ENCODE results near the gene SHB.

The SHB gene

DNA sequence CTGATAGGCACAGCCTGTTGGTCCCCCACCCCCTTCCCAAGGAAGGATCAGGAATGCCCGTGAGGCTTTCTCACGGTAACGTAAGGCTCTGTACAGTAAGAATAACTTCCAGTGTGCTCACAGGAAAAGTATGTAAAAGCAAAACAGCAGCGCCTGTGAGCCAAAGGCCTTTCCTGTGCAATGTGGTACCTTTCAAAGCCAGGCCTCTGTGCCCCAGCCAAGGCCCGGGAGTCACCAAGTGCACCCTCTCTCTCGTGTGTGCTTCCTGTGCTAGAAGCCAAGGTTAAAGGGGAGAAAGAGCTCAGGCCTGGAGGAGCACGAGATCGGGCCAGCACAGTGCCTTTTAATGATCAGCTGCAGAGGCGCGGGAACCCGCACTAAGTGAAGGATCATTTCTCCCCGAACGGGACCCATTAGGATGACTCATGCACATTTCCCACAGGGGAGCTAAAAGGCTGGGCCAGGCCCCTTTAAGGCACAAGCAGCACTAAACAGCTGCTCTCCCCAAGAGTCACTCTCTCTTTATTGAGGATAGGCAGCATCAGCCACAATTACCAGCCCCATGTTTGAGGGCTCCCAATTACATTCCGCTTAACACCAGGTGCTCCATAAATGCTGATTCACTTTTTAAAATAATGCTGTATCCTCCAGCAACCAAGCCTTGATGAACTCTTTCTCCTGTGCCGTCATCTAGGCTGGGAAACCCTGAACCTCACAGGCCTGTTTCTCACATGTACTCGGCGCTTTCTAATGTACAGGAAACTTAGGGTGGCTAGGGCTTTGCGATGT is 42.8 kb downstream of the SHB start:
- in situ Hi-C loops (cut with MboI; ENCODE audit: low sequenced_read_pairs), result no loop called here

DNA sequence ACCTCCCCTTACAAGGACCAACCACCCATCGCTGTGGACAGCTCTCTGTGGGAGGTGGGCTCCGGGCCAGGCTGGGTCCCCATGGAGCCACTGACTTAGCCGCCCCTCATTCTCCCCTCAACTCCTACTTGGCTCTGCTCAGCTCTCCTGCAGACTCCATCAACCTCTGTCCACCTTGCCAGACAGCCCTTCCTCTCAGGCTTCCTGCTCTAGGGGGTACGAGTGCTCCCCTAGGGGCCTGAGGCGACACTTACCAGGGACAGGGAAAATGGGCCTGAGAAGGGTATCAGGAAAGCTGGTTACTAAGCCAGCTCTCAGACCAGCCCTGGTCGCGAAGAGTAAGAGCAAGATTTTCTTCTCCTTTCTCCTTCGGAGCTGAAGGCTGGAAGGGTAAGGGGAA is 43.9 kb downstream of the SHB start:
- in situ Hi-C loops (cut with MboI; ENCODE audit: low sequenced_read_pairs), result no loop called here

DNA sequence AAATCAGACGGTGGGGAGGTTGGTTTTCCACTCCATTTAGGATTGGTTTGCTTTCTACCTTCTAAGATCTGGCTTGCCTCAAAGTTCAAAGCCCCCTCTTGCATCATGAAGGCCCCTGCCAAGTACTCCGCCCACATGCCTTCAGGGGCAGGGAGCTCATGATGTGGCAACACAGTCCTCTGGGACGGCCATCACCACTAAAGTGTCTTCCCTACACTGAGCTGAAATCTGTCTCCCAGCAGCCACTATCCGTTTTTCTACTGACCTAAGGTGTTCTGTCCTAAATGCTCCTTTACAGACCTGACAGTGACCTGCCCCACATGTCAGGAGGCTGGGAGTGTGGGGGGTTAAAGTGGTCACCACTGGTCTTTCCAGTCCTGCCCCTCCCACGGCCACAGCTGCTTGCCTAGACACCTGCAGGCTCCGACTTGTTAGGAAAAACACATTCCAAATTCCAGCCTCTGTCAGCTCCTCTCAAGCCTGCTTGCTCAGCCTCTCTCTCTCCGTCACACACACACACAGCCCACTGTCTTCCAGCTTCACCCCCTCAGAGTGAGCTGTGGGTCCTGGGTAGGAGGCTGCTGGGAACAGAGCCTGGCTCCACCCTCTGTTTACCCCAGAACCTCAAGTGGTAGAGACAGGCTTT is 44.9 kb downstream of the SHB start:
- in situ Hi-C loops (cut with MboI; ENCODE audit: low sequenced_read_pairs), result no loop called here

DNA sequence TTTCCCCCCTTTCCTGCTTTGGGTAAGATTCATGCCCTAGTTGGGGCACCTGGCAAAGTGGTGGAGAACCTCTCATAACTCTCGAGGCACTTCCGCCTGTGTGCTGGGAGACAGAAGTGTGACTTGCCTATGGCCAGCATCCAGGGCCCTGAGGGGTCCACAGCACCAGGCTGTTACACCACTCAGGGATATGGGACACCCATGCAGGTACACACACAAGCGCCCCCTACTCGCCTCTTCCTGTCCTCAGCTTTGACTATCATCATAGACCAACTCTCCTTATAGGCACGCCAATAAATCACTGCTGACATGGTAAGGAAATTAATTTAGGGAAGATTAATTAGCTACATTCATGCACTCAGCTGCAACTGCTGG is 45.4 kb downstream of the SHB start:
- in situ Hi-C loops (cut with MboI; ENCODE audit: low sequenced_read_pairs), result no loop called here

DNA sequence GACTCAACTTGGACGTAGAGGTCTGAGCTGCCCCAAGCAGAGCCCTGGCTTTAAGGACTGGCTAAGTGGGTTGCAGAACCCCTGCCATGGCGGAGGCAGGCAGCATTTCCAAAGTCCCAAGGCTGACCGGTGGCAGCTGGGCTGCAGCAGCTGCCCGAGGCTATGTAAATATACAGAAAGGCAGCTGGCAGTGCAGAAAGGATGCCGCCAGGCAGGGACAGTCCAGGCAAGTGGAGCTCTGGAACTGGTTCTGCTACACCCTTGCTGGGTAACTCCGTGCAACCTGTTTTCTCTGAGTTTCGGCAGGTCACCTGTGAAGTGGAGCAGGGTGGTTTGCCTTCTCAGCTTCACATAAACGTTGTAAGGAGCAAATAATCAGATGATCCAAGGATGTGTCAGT is 46.0 kb downstream of the SHB start:
- in situ Hi-C loops (cut with MboI; ENCODE audit: low sequenced_read_pairs), result no loop called here

DNA sequence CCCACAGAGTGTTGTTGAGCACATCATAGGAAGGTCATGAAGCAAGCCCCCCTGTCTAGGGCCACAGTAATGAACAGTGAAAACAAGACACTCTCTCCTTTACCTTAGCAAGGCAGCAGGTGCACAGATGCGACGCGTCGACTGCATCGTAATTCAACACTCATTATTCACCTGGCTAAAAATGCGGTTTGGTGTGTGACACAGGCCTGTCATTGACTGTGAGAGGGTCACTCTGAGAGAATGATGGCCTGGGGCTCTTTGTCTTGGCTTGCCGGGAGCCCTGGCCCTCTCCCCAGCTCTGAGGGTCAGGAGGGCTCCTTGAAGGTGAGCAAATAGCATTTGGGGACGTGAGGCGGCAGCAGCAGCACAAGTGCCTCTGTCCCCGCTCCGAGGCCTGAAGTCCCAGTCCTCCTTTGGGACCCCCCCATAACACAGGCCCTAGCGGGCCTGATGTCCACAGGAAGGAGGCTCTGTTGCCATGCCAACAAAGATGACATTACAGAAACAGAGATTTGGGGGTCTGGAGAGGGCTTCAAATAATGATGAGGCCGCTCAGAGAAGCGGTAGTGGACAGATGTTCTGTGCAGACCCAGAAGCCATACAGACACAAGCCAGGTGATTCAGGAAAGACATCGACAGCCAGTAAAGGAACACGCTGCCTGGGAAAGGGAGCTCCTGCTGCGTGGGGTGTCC is 46.7 kb downstream of the SHB start:
- in situ Hi-C loops (cut with MboI; ENCODE audit: low sequenced_read_pairs), result no loop called here

DNA sequence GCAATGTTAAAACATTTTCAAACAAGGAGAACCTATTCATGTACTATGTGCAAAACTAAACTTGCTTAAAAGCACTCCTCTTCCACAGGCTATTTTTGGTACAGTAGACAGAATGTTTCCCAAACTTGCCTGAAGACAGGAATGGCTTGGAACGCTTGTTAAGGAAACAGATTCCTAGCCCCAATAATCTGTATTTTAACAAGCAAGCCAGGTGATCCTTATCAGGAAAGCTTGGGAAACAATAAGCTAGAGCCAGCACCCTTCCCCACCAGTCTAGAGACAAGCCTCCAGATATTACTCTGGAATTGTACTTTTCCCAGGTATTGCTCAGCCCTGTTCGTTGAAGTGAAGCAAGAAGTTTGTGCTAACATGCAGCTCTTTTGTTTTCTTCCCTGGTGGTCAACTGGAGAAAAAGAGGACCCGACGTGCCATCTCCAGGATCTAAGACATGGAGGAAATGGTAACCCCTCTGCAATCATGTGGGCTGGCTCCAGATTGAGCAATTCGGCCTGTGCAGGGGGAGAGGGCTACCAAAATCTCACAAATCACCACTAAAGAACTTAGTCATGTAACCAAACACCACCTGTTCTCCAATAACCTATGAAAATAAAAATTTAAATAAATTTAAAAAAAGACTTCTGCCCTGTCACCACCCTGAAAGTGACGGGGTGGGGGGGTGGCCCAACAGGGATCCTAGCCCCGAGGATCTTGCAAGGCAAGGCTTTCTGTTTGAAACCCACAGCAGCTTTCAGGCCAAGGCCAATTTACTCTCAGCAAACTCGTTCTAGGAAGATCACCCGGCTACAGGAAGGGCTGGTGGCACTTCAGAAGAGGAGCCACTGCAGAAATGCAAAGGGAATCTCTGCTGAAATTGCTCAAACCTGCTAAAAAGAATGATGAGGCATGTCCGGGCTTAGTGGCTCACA is 48.6 kb downstream of the SHB start:
- in situ Hi-C loops (cut with MboI; ENCODE audit: low sequenced_read_pairs), result no loop called here

DNA sequence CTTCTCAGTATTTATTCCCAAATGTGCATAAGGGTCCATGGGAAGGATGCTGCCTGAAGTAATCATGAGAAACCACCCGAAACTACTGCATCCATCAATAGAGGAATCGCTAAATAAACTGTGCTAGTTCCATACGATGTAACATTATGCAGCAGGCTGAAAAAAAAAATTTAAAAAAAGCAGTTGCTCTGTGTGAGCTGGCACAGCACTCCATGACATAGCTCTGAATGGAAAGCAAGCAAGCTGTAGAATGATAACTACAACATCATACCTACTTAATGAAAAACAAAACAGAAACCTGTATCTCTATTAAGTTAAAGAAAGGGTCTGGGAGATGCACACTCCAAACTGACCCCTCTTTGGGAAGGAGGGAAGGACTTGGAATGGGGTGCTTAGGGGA is 49.3 kb downstream of the SHB start:
- in situ Hi-C loops (cut with MboI; ENCODE audit: low sequenced_read_pairs), result no loop called here

DNA sequence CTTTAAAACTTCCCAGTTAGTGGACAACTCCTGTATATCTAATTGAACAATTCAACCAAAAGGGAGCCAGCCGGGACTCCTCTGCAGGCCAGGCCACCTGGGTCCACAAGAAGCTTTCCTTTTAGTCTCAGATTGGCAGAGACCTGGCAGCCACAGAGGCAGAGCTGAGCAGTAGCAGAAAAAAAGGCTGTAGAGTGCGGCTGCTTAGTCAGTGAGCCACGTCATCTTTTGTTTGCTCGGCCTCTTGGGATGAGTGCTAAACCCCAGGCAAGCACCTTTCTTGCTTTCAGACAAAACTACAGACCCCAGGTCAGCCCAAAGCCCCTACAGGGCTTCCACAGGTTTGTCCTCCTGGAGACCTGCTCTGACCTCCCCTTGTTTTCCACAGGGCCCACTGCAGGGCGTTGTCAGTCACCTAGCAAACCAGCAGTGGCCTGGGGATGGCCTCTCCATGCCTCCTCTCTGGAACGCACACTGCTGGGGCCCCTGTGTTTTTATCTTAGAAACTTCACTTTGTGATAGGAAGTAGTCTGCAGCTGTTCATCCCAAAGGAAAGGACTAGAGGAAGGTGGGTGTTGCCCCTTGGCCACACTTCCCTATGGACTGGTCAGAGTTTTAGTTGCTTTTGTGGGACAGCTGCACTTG is 49.9 kb downstream of the SHB start:
- in situ Hi-C loops (cut with MboI; ENCODE audit: low sequenced_read_pairs), result no loop called here

DNA sequence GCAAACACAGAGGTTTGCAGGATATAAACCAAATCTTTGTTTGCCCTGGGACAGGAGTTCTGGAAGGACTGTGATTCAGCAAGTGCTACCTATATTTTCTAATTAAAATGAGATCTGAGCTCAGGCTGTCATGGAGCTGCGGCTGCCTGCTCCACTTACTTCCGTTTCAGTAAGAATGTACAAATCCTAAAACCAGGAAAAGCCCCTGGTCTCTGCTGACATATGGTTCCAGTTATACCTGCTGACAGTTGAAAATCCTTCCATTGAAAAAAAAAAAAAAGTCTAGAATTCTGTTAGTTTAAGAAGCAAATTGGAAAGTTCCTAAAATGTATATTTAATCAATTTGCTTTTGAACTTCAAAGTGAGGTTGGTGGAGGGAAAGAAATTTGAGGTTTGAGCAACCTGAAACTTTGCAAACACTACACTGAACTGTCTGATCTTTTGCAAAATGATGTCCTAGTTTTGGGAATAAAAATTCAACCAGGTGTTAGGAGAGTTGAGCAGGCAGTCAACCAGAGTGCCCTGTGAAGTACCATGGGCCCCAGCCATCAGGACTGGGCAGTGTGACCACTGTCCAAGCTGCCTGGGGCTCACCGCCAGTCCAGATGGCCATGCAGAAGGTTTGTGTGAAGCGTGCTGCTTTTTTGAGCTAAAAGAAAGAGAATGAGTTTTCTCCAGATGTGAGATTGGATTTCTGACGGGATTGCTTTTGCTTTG is 50.6 kb downstream of the SHB start:
- in situ Hi-C loops (cut with MboI; ENCODE audit: low sequenced_read_pairs), result no loop called here

DNA sequence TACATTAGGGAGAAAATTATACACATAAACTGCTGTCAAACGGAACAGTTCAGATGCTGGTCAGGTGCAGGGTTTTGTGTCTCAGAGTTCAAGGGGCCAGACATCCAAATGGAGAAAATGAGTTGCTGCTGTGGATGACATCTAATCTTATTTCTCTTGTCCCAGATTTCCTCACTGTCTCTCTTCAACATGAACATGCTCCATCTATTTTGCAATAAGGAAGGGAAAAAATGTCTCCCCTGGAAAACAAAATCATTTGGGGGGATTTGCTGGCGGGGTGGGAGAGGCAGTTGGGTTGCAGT is 51.2 kb downstream of the SHB start:
- in situ Hi-C loops (cut with MboI; ENCODE audit: low sequenced_read_pairs), result no loop called here

DNA sequence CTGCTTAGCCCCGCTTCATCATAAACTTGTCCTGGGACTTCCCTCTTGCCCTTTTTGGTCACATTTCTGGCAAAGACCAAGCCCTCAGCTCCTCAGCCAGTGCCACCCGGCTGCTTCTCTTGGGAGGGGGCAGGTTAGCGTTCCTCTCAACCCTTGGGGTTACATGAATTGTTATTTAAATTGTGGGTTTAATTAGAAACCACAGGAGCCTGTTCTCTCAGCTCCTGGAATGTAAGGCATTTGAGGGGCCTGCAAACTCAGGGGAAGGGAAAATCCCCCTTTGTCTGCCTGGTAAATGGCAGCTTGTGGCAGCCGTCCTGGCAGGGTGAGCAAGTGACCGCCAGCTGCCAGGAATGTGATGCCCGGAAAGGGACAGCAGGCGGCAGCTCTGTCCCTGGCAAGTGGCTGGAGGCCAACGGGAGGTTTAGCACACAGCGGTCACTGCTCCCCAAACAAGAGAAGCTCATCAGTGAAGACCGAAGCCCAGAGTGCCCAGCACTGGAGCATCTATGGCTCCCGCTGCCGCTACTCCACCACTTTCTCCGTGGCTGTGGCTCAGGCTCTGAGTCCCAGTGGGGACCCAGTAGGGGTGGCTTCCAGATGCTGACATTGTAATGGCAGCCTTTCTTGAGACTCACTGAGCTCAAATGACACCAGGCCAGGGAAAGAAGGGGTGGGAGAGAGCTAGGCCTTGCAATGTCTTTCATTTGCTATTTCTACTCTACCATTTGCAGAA is 51.7 kb downstream of the SHB start:
- in situ Hi-C loops (cut with MboI; ENCODE audit: low sequenced_read_pairs), result no loop called here

DNA sequence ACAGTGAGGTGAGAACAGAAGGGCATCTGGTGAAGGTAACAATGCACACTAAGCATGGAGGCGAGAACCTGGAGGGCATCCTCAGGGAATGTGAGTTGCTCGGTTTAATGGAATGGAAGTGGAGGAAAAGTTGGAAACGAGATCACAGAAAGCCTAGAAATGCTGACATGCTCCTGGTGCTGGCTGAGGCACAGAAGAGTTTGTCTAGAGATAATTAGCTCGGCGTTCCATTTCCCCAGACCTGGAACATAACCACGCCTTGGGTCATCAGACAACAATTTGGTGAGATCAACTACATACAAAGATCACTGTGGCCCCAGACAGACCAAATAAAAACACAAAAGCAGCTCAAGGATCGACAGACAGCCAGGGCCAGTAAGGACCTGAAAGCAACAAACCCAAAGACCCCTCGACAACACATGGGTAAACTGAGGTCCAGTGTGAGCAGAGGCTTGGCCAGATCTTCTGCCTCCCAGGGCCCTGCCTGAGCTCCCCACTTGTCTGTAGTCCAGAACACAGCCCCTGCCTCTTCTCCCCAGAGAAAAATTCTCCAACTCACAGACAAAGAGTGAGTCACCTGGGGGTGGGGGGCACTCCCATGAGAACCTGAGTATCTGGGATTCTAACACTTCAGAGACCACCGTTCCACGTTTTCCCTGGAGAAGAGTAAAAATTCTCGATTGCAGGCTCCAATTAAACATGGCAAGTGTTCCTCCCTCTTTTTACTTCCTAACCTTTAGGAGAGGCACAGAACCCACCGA is 52.5 kb downstream of the SHB start:
- in situ Hi-C loops (cut with MboI; ENCODE audit: low sequenced_read_pairs), result no loop called here

DNA sequence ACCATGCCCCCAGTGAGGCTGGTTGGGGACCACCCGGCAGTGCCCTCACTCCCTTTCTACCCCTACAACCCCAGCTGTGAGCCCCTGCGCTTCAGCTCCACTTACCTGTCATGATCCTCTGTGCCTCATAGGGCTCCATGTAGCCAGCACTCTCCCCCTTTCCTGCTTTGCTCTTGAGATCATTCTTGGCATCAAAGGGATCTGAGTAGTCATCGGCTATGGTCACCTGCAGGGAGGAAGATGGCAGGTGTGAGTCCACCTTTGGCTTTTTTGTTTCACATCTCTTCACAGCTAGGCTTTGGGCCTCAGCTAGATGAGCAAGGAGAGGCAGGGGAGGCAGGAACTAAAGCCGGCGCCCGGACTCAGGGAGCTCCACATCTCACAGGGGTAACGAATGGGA is 53.1 kb downstream of the SHB start:
- in situ Hi-C loops (cut with MboI; ENCODE audit: low sequenced_read_pairs), result no loop called here

DNA sequence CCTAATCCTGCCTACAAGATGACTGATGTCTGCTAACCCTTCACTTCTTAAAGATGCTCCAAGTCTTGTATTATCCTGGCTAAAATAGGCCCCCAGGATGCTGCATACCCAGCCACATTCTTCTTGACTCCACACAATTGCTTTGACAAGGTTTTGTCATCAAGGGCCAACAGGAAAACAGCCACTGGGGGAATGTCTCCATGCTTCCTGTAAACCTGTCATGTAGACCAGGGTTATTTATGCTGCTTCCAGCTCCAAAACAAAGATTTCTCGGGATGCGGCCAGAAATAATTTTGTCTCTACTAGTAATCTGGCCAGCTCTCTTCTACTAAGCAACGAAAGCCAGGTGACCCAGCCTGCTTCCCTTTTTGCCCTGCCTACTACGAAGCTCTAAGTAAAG is 53.8 kb downstream of the SHB start:
- in situ Hi-C loops (cut with MboI; ENCODE audit: low sequenced_read_pairs), result no loop called here

DNA sequence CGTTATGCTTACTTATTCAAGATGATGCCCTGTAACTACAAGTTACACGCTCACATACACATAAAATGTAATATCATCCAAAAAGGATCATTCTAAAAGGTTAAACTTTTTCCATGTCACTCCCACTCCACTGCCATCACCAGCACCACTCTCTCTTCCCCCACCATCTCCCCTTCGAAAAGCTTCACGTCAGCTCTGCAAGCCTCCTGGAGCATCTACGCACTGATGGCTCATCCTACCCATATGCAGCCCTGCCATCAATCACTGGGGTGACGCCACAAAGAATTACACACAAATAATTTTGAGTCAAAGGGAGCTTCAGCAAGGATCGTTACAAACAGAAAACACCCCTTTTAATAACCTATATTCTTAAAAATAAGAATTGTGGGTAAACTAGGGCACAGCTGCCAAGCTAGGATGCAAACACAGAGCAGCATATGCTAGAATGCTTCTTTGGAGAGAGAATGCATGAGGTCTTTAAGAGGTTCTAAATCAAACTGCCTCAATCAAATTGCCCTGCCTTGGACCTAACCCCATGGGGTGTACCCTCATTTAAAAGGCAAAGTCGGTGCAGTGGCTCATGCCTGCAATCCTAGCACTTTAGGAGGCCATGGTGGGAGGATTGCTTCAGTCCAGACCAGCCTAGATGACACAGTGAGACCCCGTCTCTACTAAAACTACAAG is 56.1 kb downstream of the SHB start:
- in situ Hi-C loops (cut with MboI; ENCODE audit: low sequenced_read_pairs), result no loop called here

DNA sequence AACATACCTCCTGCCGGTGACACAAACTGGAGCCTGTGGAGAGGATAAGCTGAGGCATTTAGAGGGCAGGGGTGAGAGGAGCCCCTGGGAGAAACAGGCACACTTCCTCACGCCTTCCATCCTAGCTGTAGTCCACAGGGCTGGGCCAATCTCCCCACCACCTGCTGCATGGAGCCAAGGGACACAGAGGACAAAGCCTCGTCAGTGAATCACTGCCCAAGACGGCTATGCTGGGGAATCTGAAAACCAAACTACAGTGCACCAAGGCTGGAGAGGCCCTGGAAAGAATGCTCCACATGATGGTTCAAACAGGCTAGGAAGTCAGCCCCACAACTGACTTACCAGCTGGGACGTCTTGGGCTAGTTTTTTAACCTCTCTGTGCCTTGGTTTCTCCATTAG is 57.0 kb downstream of the SHB start:
- in situ Hi-C loops (cut with MboI; ENCODE audit: low sequenced_read_pairs), result no loop called here
